Measurements from ENCODE around the gene PACRG. TPM values are rescaled to one million over a fixed set of nuclear protein-coding genes. Genes with fewer than 3 reads are reported as not detected.

The PACRG gene
- total RNA-seq, 4 donors from 2014 or later: 0.95 to 1.3 TPM; not detected in 2

- peak overlapping the region in 1 of 4 donors; percentile 10 for H3K27ac ChIP-seq
- TF ChIP-seq POLR2A (IDR thresholded peaks at IDR 0.05): no peak
- no peak for TF ChIP-seq CTCF (IDR thresholded peaks at IDR 0.05)
- H3K9me3 ChIP-seq: no peaks in the 10 kb centered on the region
- WGBS, 2 donors: 82 to 95% methylated on average over 6 to 9 of the region's 9 CpGs
- no peak overlapping the region for H3K4me3 ChIP-seq
- no peaks in the 10 kb centered on the region for H3K27me3 ChIP-seq
- no peaks in the 10 kb centered on the region for H3K36me3 ChIP-seq
- no peak for DNase-seq
- peaks cover 4 to 29% (median 8%) of the 10 kb centered on the region in 3 donors for H3K4me1 ChIP-seq
- intact Hi-C loops (cut with DNase I): no loop called here
Observed at GRCh38 chr6:163348789-163349680, 621.3 kb downstream of the PACRG start.

GRCh38 chr6:163349696-163350095 lies 621.9 kb downstream of the PACRG start:
- Histone ChIP-seq H3K27ac (no peak overlapping the region), H3K36me3 (no peaks in the 10 kb centered on the region), H3K4me3 (no peak overlapping the region), H3K9me3 (no peaks in the 10 kb centered on the region), H3K27me3 (no peaks in the 10 kb centered on the region), H3K4me1 (peaks cover 4 to 35% (median 8%) of the 10 kb centered on the region in 3 donors)
- TF ChIP-seq CTCF (IDR thresholded peaks at IDR 0.05) (no peak), POLR2A (IDR thresholded peaks at IDR 0.05) (no peak)
- no peak for DNase-seq
- intact Hi-C loops (cut with DNase I): no loop called here
- WGBS, 2 donors: 99 to 100% methylated on average over 2 to 8 of the region's 8 CpGs

- H3K27ac ChIP-seq: no peak overlapping the region
- H3K4me3 ChIP-seq: no peak overlapping the region
- peaks cover 10 to 49% (median 12%) of the 10 kb centered on the region in 3 donors for H3K4me1 ChIP-seq
- WGBS, 2 donors: 71 to 98% methylated on average over 5 to 6 of the region's 6 CpGs
- no peak for DNase-seq
- H3K27me3 ChIP-seq: no peaks in the 10 kb centered on the region
- TF ChIP-seq CTCF (IDR thresholded peaks at IDR 0.05) (no peak), POLR2A (IDR thresholded peaks at IDR 0.05) (no peak)
- H3K36me3 ChIP-seq: no peaks in the 10 kb centered on the region
- intact Hi-C loops (cut with DNase I): no loop called here
- no peaks in the 10 kb centered on the region for H3K9me3 ChIP-seq
Observed at GRCh38 chr6:163351013-163351412, 623.2 kb downstream of the PACRG start.

- no peaks in the 10 kb centered on the region for H3K27me3 ChIP-seq
- TF ChIP-seq POLR2A (IDR thresholded peaks at IDR 0.05) (no peak), CTCF (IDR thresholded peaks at IDR 0.05) (no peak)
- H3K36me3 ChIP-seq: no peaks in the 10 kb centered on the region
- intact Hi-C loops (cut with DNase I): no loop called here
- peak overlapping the region in 2 of 4 donors; percentile 5 to 6 for H3K27ac ChIP-seq
- no peak overlapping the region for H3K4me3 ChIP-seq
- H3K4me1 ChIP-seq: peaks cover 8 to 45% (median 10%) of the 10 kb centered on the region in 3 donors
- no peak for DNase-seq
- no peaks in the 10 kb centered on the region for H3K9me3 ChIP-seq
- WGBS, 2 donors: 59 to 71% methylated on average over 13 to 16 of the region's 16 CpGs
Observed at GRCh38 chr6:163352011-163352685, 624.4 kb downstream of the PACRG start.

GRCh38 chr6:163352966-163353365 lies 625.2 kb downstream of the PACRG start:
- H3K36me3 ChIP-seq: no peaks in the 10 kb centered on the region
- TF ChIP-seq CTCF (IDR thresholded peaks at IDR 0.05): no peak
- no peak for TF ChIP-seq POLR2A (IDR thresholded peaks at IDR 0.05)
- peaks cover 7 to 43% (median 10%) of the 10 kb centered on the region in 3 donors for H3K4me1 ChIP-seq
- H3K27ac ChIP-seq: peak overlapping the region in 2 of 4 donors; percentile 5 to 6
- no peak overlapping the region for H3K4me3 ChIP-seq
- intact Hi-C loops (cut with DNase I): no loop called here
- H3K9me3 ChIP-seq: no peaks in the 10 kb centered on the region
- no peaks in the 10 kb centered on the region for H3K27me3 ChIP-seq
- WGBS, 2 donors: 97 to 100% methylated on average over 2 to 6 of the region's 7 CpGs
- no peak for DNase-seq
